ENCODE measurements around the gene RBM22.

Gene RBM22

GRCh38 chr5:150672237-150672883 is 28.5 kb downstream of the RBM22 start:
- DNase-seq (ENCODE audit: low spot score), result no peak

- no peak for DNase-seq (ENCODE audit: low spot score)
These were observed 29.2 kb downstream of the RBM22 start for GRCh38 chr5:150671509-150672236.

DNA sequence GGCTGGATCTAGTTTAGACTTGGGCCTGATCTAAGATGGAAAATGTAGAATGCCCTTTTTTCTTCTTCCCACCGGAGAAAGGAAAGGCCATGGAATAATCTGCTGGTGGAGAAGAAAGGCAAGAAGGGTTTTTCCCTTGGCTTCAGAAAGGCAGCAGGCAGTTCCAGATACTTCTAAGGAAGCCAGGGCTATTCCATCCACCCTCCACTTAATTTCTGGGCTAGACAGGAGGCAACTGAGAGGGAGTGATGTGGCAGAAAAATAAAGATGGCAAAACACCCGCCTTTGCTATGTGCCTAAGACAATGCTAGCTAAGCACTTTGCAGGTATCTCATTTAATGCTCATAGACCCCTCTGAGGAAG is 29.9 kb downstream of the RBM22 start:
- DNase-seq (ENCODE audit: low spot score), result no peak

DNA sequence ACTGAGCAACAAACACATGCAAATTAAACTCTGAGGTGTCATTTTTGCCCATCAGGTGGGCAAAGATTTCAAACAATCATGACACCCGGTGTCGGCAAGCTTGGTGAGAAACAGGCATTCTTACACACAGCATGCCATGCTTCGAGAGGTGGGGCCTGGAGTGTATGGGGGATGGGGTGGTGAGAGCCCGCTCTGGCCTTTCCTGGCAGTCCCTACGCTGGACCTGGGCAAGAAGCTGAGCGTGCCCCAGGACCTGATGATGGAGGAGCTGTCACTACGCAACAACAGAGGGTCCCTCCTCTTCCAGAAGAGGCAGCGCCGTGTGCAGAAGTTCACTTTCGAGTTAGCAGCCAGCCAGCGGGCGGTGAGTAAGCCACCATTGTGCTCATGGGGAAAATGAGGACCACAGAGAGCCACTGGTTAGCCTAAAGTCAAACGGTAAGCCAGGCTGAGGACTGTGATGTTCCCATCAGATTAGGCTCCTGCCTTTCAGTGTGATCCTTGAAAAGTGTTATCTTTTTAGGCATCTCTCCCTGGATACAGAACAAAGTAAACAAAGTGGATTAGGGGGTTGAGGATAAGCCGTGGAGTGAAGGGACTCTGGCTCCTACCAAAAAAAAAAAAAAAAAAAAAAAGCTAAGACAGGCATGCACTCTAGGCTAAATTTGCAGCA is 30.5 kb downstream of the RBM22 start:
- DNase-seq (ENCODE audit: low spot score), result no peak

DNA sequence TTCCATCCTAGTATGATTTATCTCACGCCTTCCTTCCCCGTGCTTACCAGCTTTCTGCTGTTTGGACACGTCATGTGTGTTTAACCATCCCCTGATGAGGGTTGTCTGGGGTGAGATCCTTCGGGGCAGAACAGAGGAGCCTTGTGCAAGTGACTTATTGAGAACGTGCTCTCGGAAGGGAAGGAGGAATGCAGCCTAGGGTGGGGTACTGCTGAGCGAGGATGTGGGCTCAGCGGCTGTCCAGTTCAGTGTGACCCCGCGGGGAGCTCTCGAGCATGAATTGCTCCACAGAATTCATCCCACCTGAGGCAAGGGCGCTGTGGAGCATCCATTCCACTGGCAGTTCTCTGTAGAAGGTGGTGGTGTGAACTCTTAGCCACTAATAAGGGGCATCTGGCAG is 35.8 kb downstream of the RBM22 start:
- no peak for DNase-seq (ENCODE audit: low spot score)

GRCh38 chr5:150663936-150664335 is 36.9 kb downstream of the RBM22 start:
- DNase-seq (ENCODE audit: low spot score), result no peak

GRCh38 chr5:150662731-150663516 is 37.9 kb downstream of the RBM22 start:
- no peak for DNase-seq (ENCODE audit: low spot score)

- no peak for DNase-seq (ENCODE audit: low spot score)
These were observed 38.9 kb downstream of the RBM22 start for GRCh38 chr5:150661821-150662596.

DNA sequence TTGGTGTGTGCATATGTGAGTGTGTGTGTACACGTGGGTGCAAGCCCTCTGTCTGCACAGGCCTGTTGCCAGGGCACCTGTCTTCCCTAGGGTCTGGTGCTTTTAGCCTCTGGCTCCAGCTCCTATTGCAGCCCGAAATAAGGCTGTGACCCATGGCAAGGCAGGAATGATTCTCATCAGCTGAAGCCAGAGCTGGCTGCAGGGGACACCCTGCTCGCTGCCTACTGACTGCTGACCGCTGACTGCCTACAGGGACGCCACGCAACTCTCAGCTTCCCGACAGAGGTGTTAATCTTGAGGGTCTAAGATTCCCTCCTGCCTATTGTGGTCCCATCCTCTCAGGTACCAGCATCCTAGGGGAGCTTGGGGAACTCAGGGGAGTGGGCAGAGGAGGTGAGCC is 39.8 kb downstream of the RBM22 start, which contains the start of gene MYOZ3:
Gene MYOZ3, plus strand, starts transcription at position 166 of the 400 bp plus-strand sequence. CDS start 1,691 bp downstream, outside the sequence.
- DNase-seq (ENCODE audit: low spot score), result no peak

DNA sequence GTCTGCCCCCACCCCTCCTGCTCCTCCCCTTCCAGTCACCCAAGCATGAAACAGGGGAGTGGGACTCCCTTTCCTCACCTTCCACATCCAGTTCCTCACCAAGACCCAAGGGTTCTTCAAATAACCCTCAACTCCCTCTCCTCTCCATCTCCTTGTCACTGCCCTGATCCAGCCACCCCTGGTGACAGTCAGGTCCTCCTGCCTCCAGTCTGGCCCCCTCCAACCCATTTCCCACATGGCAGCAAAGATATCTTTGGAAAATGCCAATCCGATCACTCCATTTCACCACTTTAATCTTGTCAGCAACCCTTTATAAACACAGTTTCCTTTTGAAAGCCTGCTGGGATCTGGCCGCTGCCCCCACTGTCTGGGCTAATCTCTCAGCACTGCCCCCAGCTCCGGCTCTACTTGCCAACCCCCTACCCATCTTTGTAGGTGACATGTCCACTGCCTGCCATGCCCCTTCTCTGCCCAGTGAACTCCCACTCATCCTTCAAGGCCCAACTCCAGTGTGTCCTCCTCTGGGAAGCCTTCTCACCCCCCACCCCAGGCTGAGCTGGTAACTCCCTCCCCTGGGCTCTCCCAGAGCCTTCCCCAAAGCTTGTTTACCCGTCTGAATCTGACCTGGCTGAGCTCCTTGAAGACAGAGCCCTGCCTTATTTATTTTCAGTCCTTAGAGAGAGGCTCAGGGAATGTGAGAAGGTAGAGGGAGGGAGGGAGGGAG is 40.6 kb downstream of the RBM22 start:
- DNase-seq (ENCODE audit: low spot score), result no peak

DNA sequence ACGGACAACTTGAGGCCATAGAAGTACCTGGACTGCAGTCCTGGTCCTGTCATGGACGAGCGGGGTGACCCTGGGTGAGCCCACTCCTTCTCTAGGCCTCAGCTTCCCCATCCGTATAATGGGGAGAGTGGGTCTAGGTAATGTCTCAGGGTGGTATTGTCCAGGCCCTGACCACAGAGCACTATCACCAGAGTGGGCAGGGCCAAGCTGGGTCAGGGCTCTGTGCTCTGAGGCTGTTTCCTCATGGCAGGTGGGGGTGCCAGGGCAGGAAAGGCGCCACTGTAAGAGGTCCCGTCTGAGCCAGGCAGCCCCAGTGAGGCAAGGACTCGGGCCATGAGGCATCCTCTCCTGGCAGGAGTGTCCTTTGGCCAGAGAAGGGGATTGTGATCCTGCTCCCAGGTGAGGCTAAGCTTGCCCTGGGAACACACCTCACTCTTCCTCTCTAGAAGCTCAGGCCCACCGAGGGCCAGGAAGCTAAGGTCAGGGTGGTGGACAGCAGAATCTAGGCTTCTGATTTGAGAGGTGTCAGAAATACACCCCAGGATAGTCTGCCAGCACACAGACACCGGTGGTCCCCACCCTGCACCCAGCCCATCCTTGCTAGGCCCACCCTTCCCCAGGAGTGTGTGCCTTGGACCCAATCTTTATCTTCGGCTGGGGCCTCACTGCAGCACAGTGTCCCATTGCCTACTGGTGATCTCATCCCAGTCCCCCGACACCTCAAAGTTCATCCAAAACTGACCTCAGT is 41.3 kb downstream of the RBM22 start:
- no peak for DNase-seq (ENCODE audit: low spot score)

DNA sequence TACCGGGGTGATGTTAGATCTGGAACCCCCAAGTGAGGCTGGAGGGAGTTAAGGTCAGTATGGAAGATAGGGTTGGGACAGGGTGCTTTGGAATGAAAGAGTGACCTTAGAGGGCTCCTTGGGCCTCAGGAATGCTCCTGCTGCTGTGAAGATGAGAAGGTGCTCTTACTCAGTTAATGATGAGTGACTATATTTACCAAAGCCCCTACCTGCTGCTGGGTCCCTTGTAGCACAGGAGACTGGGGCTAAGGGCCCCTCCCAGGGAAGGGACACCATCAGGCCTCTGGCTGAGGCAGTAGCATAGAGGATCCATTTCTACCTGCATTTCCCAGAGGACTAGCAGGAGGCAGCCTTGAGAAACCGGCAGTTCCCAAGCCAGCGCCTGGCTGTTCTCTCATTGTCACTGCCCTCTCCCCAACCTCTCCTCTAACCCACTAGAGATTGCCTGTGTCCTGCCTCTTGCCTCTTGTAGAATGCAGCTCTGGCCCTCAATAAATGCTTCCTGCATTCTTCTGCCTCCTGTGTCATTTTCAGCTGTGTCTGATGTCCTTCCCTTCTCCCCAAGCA is 42.1 kb downstream of the RBM22 start:
- no peak for DNase-seq (ENCODE audit: low spot score)

DNA sequence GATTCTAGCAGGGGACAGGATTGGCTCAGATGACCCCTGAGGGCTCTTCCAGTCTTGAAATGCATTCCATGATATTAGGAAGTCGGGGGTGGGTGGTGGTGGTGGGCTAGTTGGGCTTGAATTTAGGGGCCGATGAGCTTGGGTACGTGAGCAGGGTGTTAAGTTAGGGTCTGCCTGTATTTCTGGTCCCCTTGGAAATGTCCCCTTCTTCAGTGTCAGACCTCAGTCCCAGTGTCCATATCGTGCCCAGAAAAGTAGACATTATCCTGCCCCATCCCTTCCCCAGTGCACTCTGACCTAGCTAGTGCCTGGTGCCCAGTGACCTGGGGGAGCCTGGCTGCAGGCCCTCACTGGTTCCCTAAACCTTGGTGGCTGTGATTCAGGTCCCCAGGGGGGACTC is 42.7 kb downstream of the RBM22 start:
- no peak for DNase-seq (ENCODE audit: low spot score)

DNA sequence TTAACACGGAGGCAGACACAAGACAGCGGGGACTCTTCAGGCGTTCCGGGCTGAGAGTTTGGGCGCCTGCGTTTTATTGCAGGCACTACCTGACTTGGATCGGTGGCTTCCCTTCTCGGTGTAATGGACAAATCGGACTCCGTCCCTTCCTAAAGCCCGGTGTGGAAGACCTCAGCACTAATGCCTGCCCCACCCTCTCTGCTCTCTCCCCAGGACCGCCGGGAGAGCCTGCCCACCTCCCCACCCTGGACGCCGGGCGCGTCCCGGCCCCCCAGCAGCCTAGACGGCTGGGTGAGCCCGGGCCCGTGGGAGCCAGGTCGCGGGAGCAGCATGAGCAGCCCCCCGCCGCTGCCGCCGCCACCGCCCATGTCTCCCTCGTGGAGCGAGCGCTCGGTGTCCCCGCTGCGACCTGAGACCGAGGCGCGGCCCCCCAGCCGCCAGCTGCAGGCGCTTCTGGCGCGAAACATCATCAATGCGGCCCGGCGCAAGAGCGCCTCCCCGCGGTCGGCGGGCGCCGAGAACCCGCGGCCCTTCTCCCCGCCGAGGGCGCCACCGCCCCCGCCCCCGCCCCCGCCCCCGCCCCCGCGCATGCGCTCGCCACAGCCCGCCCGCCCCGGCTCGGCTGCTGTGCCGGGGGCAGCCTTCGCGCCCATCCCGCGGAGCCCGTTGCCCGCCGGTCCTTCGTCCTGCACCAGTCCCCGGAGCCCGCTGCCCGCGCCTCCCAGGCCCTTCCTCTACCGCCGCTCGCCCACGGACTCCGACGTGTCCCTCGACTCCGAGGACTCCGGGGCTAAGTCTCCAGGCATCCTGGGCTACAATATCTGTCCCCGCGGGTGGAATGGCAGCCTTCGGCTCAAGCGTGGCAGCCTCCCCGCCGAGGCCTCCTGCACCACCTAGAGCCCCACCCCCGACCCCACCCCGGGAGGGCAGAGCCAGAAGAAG is 44.4 kb downstream of the RBM22 start:
- no peak for DNase-seq (ENCODE audit: low spot score)

DNA sequence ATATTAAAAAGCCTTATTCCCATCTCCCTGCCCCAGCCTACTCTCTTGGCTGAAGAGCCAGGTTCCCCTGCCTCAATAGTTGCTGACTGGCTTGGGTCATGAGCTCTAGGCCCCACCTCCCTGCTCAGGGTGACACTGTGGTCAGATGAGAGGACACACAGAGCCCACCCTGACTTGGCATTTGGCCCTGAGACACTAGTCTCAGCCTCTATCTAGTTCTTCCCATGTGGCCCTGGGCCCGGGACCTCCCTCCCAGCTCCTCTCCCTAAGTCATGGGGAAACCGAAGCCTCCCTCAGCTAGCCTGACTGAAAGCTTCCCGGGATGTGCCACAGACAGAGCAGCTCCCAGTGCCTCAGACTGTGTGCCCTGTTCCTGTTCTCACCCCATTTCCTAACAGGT is 45.6 kb downstream of the RBM22 start:
- DNase-seq (ENCODE audit: low spot score), result no peak

DNA sequence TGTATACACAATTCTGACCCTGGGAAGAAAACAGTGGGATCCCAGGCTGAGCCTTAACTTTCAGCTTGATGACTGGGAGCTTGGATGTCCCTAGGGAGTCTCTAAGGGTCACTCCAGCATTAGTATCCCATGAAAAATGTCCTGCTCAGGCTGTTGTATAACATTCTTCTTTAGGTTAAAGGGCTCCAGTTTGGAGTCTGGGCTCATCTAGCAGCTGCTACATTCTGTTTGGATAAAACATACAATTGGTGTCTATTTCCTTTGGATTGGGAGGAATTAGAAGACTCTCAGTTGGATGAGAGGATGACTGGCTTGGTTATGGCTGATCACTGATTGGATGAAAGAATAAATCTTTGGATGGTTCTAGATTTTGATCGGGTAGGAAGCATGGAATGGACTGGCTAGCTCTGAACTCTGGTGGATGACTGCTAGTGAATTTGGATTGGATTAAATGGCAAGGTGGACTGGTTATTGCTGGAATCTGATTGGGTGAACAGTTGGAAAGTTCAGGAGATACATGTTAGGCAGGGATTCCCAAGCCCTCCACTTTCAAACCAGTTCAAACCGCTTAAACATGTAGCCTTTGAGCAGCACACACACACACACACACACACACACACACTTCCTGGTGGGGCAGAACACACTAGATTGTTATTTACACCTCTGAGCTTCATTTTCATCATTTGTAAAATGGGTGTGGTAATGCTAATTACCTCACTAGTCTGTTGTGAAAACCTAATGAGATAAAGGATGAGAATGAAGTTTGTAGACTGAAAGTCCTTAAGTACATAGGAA is 46.9 kb downstream of the RBM22 start:
- DNase-seq (ENCODE audit: low spot score), result no peak

- no peak for DNase-seq (ENCODE audit: low spot score)
These were observed 47.6 kb downstream of the RBM22 start for GRCh38 chr5:150653145-150653761.
